Lower leg skin (tissue), 3 donors: ENCODE measurements around the gene OR2D3.

Experiments
- POLR2A ChIP-seq, 2 donors: fragments of 450-650 bp; IDR thresholded peaks; one replicate each; pipeline ENCODE4 v1.6.1; 2016 to 2017; ENCODE audit warnings: antibody characterized with exemption in 2 of 2, mild to moderate bottlenecking in 1 of 2, moderate library complexity in 1 of 2
- TF ChIP-seq, protein P1 (sequence below), 3 donors: fragments of 450-650 bp; IDR thresholded peaks; one replicate each; pipeline ENCODE4 v1.5.1; 2016; ENCODE audit warnings: antibody characterized with exemption in 3 of 3, mild to moderate bottlenecking in 3 of 3, moderate library complexity in 2 of 3

DNA sequence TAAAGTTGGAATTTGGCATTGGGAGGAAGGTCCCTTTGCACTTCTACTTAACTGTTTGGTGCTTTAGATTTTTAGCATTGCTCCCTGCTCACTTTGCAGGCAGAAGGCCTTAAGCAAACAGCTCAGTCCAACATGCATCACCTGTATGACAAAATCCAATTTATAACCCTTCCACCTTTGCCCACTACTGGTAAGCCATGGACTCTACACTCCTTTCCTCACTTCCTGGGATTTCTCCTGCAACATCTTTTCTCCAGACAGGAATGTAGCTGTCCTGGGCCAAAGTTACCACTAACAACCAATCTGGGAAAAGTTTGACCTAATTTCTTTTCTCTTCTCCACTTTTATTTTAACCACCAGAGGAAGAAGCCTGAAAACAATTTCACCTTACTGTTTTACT lies 26.7 kb upstream of the OR2D3 start:
- TF ChIP-seq, protein P1, sequence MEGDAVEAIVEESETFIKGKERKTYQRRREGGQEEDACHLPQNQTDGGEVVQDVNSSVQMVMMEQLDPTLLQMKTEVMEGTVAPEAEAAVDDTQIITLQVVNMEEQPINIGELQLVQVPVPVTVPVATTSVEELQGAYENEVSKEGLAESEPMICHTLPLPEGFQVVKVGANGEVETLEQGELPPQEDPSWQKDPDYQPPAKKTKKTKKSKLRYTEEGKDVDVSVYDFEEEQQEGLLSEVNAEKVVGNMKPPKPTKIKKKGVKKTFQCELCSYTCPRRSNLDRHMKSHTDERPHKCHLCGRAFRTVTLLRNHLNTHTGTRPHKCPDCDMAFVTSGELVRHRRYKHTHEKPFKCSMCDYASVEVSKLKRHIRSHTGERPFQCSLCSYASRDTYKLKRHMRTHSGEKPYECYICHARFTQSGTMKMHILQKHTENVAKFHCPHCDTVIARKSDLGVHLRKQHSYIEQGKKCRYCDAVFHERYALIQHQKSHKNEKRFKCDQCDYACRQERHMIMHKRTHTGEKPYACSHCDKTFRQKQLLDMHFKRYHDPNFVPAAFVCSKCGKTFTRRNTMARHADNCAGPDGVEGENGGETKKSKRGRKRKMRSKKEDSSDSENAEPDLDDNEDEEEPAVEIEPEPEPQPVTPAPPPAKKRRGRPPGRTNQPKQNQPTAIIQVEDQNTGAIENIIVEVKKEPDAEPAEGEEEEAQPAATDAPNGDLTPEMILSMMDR (IDR thresholded peaks at IDR 0.05): no peak
- no peak for TF ChIP-seq POLR2A (IDR thresholded peaks at IDR 0.05)
